OCI-LY1 (cell line): Measurements from ENCODE around the gene CFAP47.

ENCODE experiments used
- H2AFZ ChIP-seq: fragments of 200-600 bp; sonication (generic), shearing (Covaris generic); 2 replicates; pipeline ENCODE4 v1.6.0; 2014; ENCODE audit warnings: antibody characterized with exemption, mild to moderate bottlenecking, low read length
- H3F3A ChIP-seq: fragments of 200-600 bp; sonication (generic), shearing (Covaris generic); 2 replicates; pipeline ENCODE4 v1.6.0; 2014; ENCODE audit warnings: mild to moderate bottlenecking, antibody characterized with exemption, low read length, moderate library complexity; ENCODE audit not compliant: insufficient read depth
- H3K27ac ChIP-seq: fragments of 200-600 bp; sonication (generic); 2 replicates; pipeline ENCODE4 v1.5.1; 2014; ENCODE audit warnings: low read length, mixed run types, mild to moderate bottlenecking, low read depth; ENCODE audit not compliant: poor library complexity, severe bottlenecking
- H3K27me3 ChIP-seq: fragments of 200-600 bp; sonication (generic); 2 replicates; pipeline ENCODE4 v1.6.0; 2014; ENCODE audit warnings: antibody characterized with exemption, mild to moderate bottlenecking, low read length, moderate library complexity; ENCODE audit not compliant: insufficient read depth
- H3K36me3 ChIP-seq: fragments of 200-600 bp; sonication (generic); 2 replicates; pipeline ENCODE4 v1.6.1; 2014; ENCODE audit warnings: mild to moderate bottlenecking, antibody characterized with exemption, low read length, moderate library complexity, mixed read lengths; ENCODE audit not compliant: insufficient read depth
- H3K4me1 ChIP-seq: fragments of 200-600 bp; sonication (generic); 2 replicates; pipeline ENCODE4 v1.5.1; 2014; ENCODE audit warnings: mild to moderate bottlenecking, low read length, moderate library complexity; ENCODE audit not compliant: insufficient read depth, severe bottlenecking
- H3K4me2 ChIP-seq: fragments of 200-600 bp; sonication (generic), shearing (Covaris generic); 2 replicates; pipeline ENCODE4 v1.6.1; 2014; ENCODE audit warnings: low read length
- H3K4me3 ChIP-seq: fragments of 200-600 bp; sonication (generic); 2 replicates; pipeline ENCODE4 v1.5.1; 2014; ENCODE audit warnings: low read length, low read depth, mild to moderate bottlenecking, mixed read lengths; ENCODE audit not compliant: poor library complexity, severe bottlenecking
- H3K79me2 ChIP-seq: fragments of 200-600 bp; shearing (Covaris generic); 2 replicates; pipeline ENCODE4 v1.6.1; 2016; ENCODE audit warnings: mixed run types, low read length, mixed read lengths; ENCODE audit not compliant: insufficient read depth
- H3K9ac ChIP-seq: fragments of 200-600 bp; sonication (generic), shearing (Covaris generic); 2 replicates; pipeline ENCODE4 v1.6.1; 2014; ENCODE audit warnings: mild to moderate bottlenecking, low read length, mixed read lengths
- H3K9me2 ChIP-seq: fragments of 200-600 bp; sonication (generic), shearing (Covaris generic); 2 replicates; pipeline ENCODE4 v1.6.1; 2014; ENCODE audit warnings: low read depth, mild to moderate bottlenecking, low read length, mixed read lengths
- H3K9me3 ChIP-seq: fragments of 200-600 bp; shearing (Covaris generic); 2 replicates; pipeline ENCODE4 v1.6.1; 2014; ENCODE audit warnings: low read length, mixed read lengths
- H4K20me1 ChIP-seq: fragments of 200-600 bp; sonication (generic), shearing (Covaris generic); 2 replicates; pipeline ENCODE4 v1.6.0; 2016; ENCODE audit warnings: mild to moderate bottlenecking, low read length; ENCODE audit not compliant: insufficient read depth
- CTCF ChIP-seq: fragments of 200-600 bp; sonication (generic), shearing (Covaris generic); IDR thresholded peaks from 2 replicates; pipeline ENCODE4 v1.5.1; 2017; ENCODE audit warnings: mild to moderate bottlenecking, antibody characterized with exemption, low read length, moderate library complexity, mixed read lengths
- EZH2 ChIP-seq: fragments of 200-600 bp; sonication (generic), shearing (Covaris generic); IDR thresholded peaks from 2 replicates; pipeline ENCODE4 v1.8.0; 2017; ENCODE audit warnings: borderline replicate concordance, mixed run types, mild to moderate bottlenecking, antibody characterized with exemption, low read length, moderate library complexity, mixed read lengths

Gene CFAP47

DNA sequence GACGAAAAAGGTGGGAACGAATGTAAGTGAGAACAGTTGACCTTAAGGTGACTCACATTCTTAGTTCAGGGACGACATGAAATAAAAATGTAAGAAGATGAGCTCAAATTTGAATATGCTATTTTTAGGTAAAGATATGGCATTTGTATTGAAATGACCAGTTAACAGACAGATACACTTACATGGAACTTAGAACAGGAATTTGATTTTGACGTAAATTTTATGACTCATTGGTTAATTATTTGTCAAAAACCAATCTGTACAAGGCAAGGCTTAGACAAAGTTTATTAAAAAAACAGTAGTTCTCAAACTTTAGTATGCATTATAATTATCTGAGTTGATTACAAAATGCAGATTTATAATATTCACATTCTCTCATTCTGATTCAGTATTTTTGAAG, 469.4 kb downstream of the CFAP47 start:
- Histone ChIP-seq H3K4me3 (no peak overlapping the region), H3K27me3 (no peaks in the 10 kb centered on the region), H3F3A (no peaks in the 10 kb centered on the region), H3K79me2 (no peaks in the 10 kb centered on the region), H3K4me2 (no peak overlapping the region), H3K9me3 (no peaks in the 10 kb centered on the region), H3K36me3 (no peaks in the 10 kb centered on the region), H3K4me1 (no peaks in the 10 kb centered on the region), H3K27ac (no peak overlapping the region), H3K9ac (no peak overlapping the region), H4K20me1 (no peaks in the 10 kb centered on the region), H3K9me2 (no peaks in the 10 kb centered on the region), H2AFZ (no peak overlapping the region)
- TF ChIP-seq CTCF (no peak), EZH2 (no peak)

DNA sequence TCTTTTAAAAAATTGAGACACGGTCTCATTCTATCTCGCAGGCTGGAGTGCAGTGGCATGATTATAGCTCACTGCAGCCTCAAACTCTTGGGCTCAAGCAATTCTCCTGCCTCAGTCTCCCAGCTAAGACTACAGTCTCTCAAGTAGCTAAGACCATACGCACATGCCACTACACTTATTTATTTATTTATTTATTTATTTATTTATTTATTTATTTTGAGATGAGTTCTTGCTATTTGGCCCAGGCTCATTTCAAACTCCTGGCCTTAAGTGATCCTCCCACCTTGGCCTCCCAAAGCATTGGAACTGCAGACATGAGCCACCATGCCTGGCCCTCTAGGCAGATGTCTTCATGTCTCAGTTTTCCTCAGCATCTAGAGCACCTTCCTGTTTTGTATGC, 482.2 kb downstream of the CFAP47 start:
- Histone ChIP-seq H2AFZ (no peak overlapping the region), H3K9ac (no peak overlapping the region), H3K79me2 (no peaks in the 10 kb centered on the region), H3K27ac (no peak overlapping the region), H3K27me3 (no peaks in the 10 kb centered on the region), H3K9me2 (no peaks in the 10 kb centered on the region), H4K20me1 (no peaks in the 10 kb centered on the region), H3F3A (no peaks in the 10 kb centered on the region), H3K9me3 (no peaks in the 10 kb centered on the region), H3K4me2 (no peak overlapping the region), H3K36me3 (no peaks in the 10 kb centered on the region), H3K4me1 (no peaks in the 10 kb centered on the region), H3K4me3 (no peak overlapping the region)
- TF ChIP-seq CTCF (no peak), EZH2 (no peak)

DNA sequence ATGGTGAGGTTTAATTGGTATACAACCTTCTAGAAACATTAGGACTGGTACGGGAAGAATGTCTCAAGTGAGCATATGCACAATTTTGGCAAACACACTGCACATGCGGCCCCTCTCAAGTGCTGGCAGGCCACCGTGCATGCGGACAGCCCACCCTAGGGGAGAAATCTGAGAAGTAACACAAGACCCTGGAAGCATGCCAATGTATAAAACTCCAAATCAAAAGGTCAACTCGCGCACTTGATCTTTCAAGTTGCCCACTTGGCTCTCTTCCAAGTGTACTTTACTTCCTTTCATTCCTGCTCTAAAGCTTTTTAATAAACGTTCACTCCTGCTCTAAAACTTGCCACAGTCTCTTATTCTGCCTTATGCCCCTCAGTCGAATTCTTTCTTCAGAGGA, 488.3 kb downstream of the CFAP47 start:
- no peaks in the 10 kb centered on the region for H3K36me3 ChIP-seq
- no peak overlapping the region for H3K4me3 ChIP-seq
- H3K4me2 ChIP-seq = no peak overlapping the region
- no peaks in the 10 kb centered on the region for H3F3A ChIP-seq
- no peaks in the 10 kb centered on the region for H3K79me2 ChIP-seq
- H3K27me3 ChIP-seq = no peaks in the 10 kb centered on the region
- TF ChIP-seq CTCF = no peak
- no peak for TF ChIP-seq EZH2
- no peak overlapping the region for H3K9ac ChIP-seq
- no peaks in the 10 kb centered on the region for H3K9me2 ChIP-seq
- H3K4me1 ChIP-seq = no peaks in the 10 kb centered on the region
- no peaks in the 10 kb centered on the region for H4K20me1 ChIP-seq
- H3K27ac ChIP-seq = no peak overlapping the region
- no peaks in the 10 kb centered on the region for H3K9me3 ChIP-seq
- H2AFZ ChIP-seq = no peak overlapping the region
